ENCODE data around the gene GAREM2.

Gene GAREM2

GRCh38 chr2:26187537-26188104 is 14.7 kb downstream of the GAREM2 start:
- DNase-seq (ENCODE audit: low read depth) = no peak

- DNase-seq (ENCODE audit: low read depth) = no peak
These were observed 16.2 kb downstream of the GAREM2 start for GRCh38 chr2:26189123-26189522.

DNA sequence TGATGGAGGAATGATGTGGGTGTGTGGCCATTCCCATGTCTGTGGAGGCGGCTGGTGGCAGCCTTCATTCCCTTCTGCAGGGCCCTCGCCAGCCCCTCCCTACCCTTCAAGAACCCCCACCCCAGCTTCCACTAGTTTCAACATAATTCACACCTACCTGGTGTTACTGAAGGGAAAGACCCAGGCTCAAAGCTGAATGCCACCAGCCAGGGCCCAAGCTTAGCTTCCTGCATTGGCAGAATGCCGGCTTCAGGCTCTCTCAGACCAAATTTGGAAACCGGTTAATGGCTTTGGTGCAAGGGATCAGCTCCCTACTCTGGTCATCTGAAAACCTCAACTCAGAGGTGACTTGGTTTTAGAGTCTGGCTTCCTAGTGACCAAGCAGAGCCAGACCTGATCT is 16.9 kb downstream of the GAREM2 start:
- DNase-seq (ENCODE audit: low read depth) = no peak

DNA sequence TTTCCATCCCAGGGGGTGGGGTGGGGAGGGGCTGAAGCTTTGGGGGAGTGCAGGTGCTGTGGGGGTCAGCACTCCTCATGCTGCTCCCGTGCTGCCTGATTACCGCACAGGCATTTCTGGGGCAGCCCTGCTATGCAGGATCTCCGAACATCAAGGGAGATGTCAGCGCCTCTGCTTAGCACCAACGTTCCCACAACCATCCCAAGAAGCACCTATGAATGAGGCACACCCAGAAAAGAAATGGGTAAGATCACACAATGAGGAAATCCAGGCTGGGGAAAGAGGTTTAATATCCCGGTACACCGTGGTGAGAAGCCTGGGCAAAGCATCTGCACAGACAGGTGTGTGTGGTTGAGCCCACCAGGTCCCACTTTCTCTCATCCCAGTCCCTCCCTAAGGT is 17.5 kb downstream of the GAREM2 start:
- no peak for DNase-seq (ENCODE audit: low read depth)

DNA sequence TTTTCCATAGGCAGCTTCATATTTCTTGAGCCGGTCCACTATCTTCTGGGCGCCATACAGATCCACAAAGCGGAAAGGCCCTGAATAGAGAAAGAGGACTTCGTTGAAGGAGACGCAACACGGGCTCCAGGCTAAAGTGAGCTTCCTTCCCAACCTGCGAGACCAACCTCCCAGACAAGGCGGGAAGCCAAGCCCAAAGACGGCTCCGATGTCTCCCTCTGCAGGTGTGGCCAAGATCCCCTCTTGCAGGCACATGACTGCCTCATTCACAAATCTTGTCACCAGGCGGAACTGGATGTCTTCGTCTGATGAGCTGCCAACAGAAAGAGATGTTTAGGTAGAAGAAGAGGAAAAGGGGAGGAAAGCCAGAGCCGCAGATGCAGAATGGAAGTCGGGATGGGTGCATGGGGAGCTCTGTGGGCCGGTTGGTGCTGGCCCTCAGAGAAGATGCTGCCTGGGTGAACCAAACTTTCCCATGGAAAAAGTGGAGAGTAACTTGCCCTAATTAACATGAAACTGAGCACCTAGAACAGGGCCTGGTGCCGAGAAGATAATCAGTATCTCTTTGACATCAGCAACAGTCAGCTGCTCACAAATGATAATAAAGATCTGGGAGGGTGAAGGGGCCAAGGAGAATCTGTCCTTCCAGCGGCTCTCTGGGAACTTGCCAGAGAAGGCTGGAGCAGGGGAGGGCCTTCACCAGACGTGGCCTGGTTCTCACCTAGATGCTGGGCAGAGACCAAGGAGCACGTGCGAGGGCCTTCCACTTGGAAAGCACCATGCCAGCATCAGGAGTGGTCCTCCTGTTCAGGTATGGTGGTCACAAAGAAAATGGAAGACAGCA is 18.6 kb downstream of the GAREM2 start:
- DNase-seq (ENCODE audit: low read depth) = no peak

- DNase-seq (ENCODE audit: low read depth) = no peak
These were observed 20.8 kb downstream of the GAREM2 start for GRCh38 chr2:26193578-26194231.

DNA sequence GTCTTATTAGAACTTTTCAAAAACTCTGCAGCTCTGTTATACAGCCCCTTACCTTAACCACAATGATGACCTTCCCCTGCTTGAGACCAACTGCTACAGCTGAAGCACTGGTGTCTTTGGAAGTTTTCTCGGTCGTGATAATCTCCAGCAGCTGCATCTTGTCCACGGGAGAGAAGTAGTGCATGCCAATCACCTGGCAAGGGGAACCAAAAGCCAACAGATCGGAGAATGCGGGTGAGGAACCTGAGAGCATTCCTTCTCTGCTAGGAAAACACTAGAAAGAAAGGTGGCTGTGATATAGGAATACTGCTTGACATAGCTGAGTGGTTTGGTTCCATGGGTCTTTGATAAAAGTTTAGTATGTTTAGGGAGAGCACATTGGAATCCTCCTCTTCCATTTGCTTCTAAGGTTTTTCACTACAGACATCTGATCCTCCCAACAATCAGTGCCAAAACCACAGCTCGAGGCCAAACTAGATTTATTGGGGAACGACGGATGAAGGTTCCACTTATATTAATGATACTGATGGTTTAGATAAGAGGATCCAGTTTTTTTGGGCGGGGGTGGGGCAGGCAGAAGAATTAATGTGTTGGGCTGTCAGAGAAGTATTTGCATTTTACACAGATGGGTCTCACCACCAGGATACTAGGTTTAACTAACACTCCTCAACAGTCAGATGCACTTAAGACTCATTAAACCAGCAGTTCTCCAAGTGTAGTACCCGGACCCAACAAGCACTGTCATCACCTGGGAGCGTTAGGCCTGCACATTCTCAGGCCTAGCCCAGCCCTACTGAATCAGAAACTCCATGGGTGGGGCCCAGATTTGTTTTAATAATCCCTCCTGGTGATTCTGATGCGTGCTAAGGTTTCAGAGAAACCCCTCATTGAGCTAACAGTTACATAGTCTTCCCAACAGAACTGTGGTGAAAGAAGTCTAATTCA is 22.4 kb downstream of the GAREM2 start:
- no peak for DNase-seq (ENCODE audit: low read depth)

GRCh38 chr2:26196683-26197418 is 24.0 kb downstream of the GAREM2 start:
- no peak for DNase-seq (ENCODE audit: low read depth)

- DNase-seq (ENCODE audit: low read depth) = no peak
These were observed 24.6 kb downstream of the GAREM2 start for GRCh38 chr2:26197516-26197915.

DNA sequence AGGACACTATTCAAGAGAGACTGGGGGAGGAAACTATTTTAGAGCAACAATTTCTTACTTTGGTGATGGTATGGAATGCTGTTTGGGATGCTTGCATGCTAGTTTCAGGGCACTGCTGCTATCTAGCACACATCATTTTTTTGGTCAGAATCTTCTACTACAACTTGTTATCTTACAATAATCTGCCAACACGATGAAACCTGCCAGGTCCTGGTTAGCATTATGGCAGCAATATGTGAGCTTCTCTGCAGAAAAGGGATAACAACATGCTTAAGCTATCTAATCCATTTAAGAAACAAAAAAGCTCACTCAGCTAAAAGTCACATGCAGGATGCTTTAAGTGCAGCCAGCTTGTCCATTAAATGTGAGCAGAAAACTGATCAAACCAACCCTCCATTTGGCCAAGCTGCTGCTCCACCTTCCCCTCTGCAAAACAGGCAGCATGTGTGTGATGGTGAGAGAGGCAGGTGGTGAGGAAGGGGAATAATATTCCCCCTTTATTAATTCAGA is 30.1 kb downstream of the GAREM2 start:
- no peak for DNase-seq (ENCODE audit: low read depth)

GRCh38 chr2:26203906-26204305 is 31.0 kb downstream of the GAREM2 start:
- no peak for DNase-seq (ENCODE audit: low read depth)

DNA sequence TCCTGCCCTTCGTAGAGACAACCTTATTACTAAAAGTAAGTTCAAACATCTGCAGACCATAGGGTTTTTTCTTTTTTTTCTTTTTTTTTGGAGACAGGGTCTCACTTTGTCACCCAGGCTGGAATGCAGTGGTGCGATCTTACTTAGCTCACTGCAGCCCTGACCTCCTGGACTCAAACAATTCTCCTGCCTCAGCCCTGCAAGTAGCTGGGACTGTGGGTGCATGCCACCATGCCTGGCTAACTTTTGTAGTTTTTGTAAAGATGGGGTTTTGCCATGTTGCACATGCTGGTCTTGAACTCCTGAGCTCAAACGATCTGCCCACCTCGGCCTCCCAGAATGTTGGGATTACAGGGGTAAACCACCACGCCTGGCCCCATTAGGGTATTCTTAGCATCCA is 39.1 kb downstream of the GAREM2 start:
- no peak for DNase-seq (ENCODE audit: low read depth)

DNA sequence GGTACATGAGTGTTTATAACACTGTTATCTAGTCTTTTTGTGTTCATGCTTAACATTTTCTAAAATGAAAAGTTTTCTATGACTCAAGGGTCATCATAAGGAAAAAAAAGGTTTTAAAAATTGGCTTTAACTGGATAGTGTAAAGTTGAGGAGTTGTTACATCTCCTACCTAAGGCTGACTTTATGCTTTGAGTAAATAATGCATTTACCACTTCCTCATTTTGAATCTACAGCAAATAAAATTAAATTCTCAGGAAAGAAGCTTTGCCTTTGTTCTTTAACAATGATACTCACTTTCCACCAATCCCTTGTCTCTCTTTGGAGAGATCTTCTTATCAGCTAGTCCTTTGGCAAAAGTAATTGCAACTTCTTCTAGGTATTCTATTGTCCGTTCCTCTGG is 41.9 kb downstream of the GAREM2 start:
- no peak for DNase-seq (ENCODE audit: low read depth)

- DNase-seq (ENCODE audit: low read depth) = no peak
These were observed 42.9 kb downstream of the GAREM2 start for GRCh38 chr2:26215833-26216232.

DNA sequence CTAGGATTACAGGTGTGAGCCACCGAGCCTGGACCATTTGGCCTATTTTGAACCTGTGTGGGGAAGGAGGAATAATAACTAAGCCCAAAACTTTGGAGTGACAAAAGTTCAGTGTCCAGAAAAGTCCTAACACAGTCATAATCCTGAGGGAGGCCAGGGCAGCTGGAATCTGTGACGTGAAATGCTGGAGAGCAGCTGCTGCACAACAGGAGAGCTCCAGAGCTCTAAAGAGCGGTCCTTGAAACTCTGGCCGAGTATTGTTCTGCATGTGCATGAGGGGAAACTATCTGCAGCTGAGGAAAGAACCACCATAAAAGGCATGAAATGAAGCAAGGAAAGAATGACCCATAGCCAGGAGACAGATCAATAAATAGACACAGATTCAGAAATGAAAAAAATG is 43.7 kb downstream of the GAREM2 start:
- DNase-seq (ENCODE audit: low read depth) = no peak

GRCh38 chr2:26217720-26218119 is 44.8 kb downstream of the GAREM2 start:
- DNase-seq (ENCODE audit: low read depth) = no peak

DNA sequence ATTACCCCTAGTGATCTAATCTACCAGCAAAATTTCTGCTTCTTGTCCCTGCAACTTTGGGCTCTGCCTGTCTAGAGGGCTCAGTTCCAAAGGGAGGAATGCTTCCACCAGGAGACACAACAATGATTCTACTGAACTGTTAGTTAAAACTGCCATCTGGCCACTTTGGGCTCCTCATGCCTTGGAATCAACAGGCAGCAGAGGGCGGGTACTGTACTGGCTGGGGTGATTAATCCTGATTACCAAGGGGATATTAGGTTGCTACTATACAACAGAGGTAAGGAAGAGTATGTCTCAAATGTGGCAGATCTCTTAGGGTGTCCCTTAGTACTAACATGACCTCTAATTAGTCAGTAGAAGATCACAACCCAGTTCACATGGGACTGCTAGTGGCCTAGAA is 50.1 kb downstream of the GAREM2 start:
- DNase-seq (ENCODE audit: low read depth) = no peak

GRCh38 chr2:26224095-26224494 is 51.2 kb downstream of the GAREM2 start:
- no peak for DNase-seq (ENCODE audit: low read depth)

DNA sequence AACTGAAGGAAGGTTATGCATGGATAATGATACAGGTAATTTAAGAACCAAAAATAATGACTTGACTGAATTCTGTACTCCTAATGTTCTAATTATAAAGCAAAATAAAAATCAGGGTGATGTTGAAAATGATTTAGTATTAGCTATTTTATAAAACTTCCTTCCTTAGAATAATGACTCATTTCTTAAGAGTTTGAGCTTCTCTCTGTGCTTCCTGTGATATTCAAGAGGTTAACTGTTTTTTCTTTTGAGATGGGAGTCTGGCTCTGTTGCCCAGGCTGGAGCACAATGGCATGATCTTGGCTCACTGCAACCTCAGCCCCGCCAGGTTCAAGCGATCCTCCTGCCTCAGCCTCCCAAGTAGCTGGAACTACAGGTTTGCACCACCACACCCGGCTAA is 56.7 kb downstream of the GAREM2 start:
- DNase-seq (ENCODE audit: low read depth) = no peak

DNA sequence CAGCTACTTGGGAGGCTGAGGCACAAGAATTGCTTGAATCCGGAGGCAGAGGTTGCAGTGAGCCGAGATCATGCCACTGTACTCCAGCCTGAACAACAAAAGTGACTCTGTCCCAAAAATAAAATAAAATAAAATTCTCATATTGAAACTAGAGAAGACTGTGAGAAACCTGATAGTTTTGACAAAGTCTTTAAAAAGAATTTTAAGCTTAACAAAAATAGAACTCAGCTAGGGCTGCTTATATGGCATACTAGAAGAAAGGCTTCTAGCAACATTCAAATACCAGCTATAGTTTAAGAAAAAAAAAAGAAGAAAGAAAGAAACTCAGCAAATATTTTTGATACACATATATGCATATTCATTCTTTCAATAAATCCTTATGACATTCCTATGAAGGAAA is 57.9 kb downstream of the GAREM2 start:
- DNase-seq (ENCODE audit: low read depth) = no peak

DNA sequence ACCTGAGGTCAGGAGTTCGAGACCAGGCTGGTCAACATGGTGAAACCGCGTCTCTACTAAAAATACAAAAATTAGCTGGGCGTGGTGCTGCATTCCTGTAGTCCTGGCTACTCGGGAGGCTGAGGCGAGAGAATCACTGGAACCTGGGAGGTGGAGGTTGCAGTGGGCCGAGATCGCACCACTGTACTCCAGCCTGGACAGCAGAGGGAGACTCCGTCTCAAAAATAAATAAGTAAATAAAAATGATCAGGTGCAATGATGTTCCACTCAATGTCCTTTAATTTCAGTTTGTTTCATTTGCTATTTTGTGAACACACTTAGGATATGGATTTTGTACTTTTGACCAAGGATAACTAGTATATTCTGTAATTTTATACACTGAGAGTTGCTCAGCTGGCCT is 62.2 kb downstream of the GAREM2 start:
- DNase-seq (ENCODE audit: low read depth) = no peak
